OCI-LY7 (cell line): ENCODE results near the gene LRRC26. TPM values are rescaled to one million over a fixed set of nuclear protein-coding genes. Genes with fewer than 3 reads are reported as not detected.

Experiments used
- BruUV-seq: library from RNA; stranded (reverse); fragments of 400-500 nt; replicated peaks from 2 replicates; lab custom pipeline; 2021; lab: Mats Ljungman, UMichigan
- CTCF ChIA-PET: fragments of 300-600 bp; sonication (Branson Sonifier 250); formaldehyde crosslinking; loops from one replicate; lab custom pipeline; 2022; ENCODE audit warnings: antibody characterized with exemption; ENCODE audit not compliant: unreplicated experiment; lab: Charles Lee
- POLR2A ChIA-PET: fragments of 300-600 bp; sonication (Branson Sonifier 250); formaldehyde crosslinking; loops from one replicate; lab custom pipeline; 2022; ENCODE audit warnings: antibody characterized with exemption; lab: Charles Lee
- DNase-seq: peaks from one replicate; pipeline ENCODE4 v3.0.0-alpha.2; 2015; ENCODE audit warnings: low spot score
- H2AFZ ChIP-seq: fragments of 200-600 bp; sonication (generic), shearing (Covaris generic); 2 replicates; pipeline ENCODE4 v1.6.1; 2014; ENCODE audit warnings: mild to moderate bottlenecking, antibody characterized with exemption, low read length, moderate library complexity
- H3K27ac ChIP-seq: fragments of 200-600 bp; sonication (generic); 2 replicates; pipeline ENCODE4 v1.5.1; 2014; ENCODE audit warnings: mixed run types, low read depth, mild to moderate bottlenecking, moderate library complexity, low read length, inconsistent platforms; ENCODE audit not compliant: poor library complexity, severe bottlenecking
- H3K36me3 ChIP-seq: fragments of 200-600 bp; sonication (generic); 2 replicates; pipeline ENCODE4 v1.6.1; 2014; ENCODE audit warnings: mild to moderate bottlenecking, antibody characterized with exemption, low read length, moderate library complexity, mixed read lengths; ENCODE audit not compliant: insufficient read depth
- H3K4me1 ChIP-seq: fragments of 200-600 bp; sonication (generic); 2 replicates; pipeline ENCODE4 v1.5.1; 2014; ENCODE audit warnings: mild to moderate bottlenecking, low read length; ENCODE audit not compliant: insufficient read depth, poor library complexity, severe bottlenecking
- H3K4me2 ChIP-seq: fragments of 200-600 bp; sonication (generic); 2 replicates; pipeline ENCODE4 v1.6.1; 2014; ENCODE audit warnings: mild to moderate bottlenecking, low read length
- H3K4me3 ChIP-seq: fragments of 200-600 bp; sonication (generic); 2 replicates; pipeline ENCODE4 v1.5.1; 2014; ENCODE audit warnings: mild to moderate bottlenecking, low read depth, low read length; ENCODE audit not compliant: poor library complexity, severe bottlenecking
- H3K79me2 ChIP-seq: fragments of 200-600 bp; sonication (generic); 2 replicates; pipeline ENCODE4 v1.6.1; 2016; ENCODE audit warnings: low read depth, mild to moderate bottlenecking, low read length, moderate library complexity, mixed read lengths; ENCODE audit not compliant: insufficient read depth
- H3K9me2 ChIP-seq: fragments of 200-600 bp; sonication (generic); 2 replicates; pipeline ENCODE4 v1.6.1; 2016; ENCODE audit warnings: mild to moderate bottlenecking, low read length, mixed read lengths; ENCODE audit not compliant: insufficient read depth
- H3K9me3 ChIP-seq: fragments of 200-600 bp; sonication (generic); 2 replicates; pipeline ENCODE4 v1.6.1; 2014; ENCODE audit warnings: mild to moderate bottlenecking, mixed run types, low read length, mixed read lengths
- H4K20me1 ChIP-seq: fragments of 200-600 bp; sonication (generic); 2 replicates; pipeline ENCODE4 v1.6.1; 2014; ENCODE audit warnings: mild to moderate bottlenecking, antibody characterized with exemption, low read length, moderate library complexity, mixed read lengths; ENCODE audit not compliant: insufficient read depth
- EZH2phosphoT487 ChIP-seq: fragments of 200-600 bp; sonication (generic); IDR thresholded peaks from 2 replicates; pipeline ENCODE4 v1.6.1; 2018; ENCODE audit warnings: low read depth, borderline replicate concordance, mild to moderate bottlenecking, mixed run types, antibody characterized with exemption, low read length, moderate library complexity, mixed read lengths
- intact Hi-C: fragments of 100-400 bp; cut with micrococcal nuclease; formaldehyde crosslinking; loops from one replicate; pipeline ENCODE4 v1.10.0; 2022; ENCODE audit not compliant: unreplicated experiment
- total RNA-seq, 2 experiments: library from RNA; depleted of rRNA in 1 of 2; stranded (reverse); fragments of >200 nt in 1 of 2; shearing (Covaris generic) in 1 of 2; gene quantifications; 2 replicates each; pipeline ENCODE4 v1.2.3, GENCODE V29; 2014 to 2022
- TF ChIP-seq, protein P1 (sequence below): fragments of 200-600 bp; sonication (generic); conservative IDR thresholded peaks from 2 replicates; pipeline ENCODE4 v1.5.1; 2014; ENCODE audit warnings: mild to moderate bottlenecking, antibody characterized with exemption, low read length, moderate library complexity, mixed read lengths

Gene LRRC26
- total RNA-seq, 2 experiments from 2014 or later, result not detected

DNA sequence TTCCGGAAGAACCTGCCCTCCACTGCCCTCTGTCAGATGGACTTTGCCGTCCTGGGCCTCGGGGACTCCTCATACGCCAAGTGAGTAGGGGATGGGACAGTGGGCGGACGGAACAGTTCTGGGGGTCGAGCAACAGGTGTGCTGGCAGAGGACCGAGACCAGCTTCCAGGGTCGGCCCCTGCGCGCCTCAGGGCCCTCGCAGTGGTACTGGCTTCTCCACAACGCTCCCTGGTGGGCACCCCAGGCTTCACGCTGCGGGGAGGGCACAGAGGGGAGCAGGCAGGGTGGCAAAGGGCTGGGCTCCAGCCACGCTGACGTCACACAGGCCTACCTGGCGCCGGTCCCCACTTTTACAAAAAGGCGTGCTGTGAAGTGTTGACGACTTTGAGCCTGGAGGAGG is 42.7 kb upstream of the LRRC26 start:
- H3K27ac ChIP-seq, result no peak overlapping the region
- no TSS peak for BruUV-seq
- H4K20me1 ChIP-seq, result no peaks in the 10 kb centered on the region
- POLR2A ChIA-PET, result no interaction called here
- H3K9me2 ChIP-seq, result no peaks in the 10 kb centered on the region
- H3K4me1 ChIP-seq, result no peaks in the 10 kb centered on the region
- intact Hi-C loops, result no loop called here
- peaks cover 61% of the 10 kb centered on the region for H3K36me3 ChIP-seq
- DNase-seq, result no peak
- no peak overlapping the region for H2AFZ ChIP-seq
- CTCF ChIA-PET, result no interaction called here
- TF ChIP-seq, protein P1, sequence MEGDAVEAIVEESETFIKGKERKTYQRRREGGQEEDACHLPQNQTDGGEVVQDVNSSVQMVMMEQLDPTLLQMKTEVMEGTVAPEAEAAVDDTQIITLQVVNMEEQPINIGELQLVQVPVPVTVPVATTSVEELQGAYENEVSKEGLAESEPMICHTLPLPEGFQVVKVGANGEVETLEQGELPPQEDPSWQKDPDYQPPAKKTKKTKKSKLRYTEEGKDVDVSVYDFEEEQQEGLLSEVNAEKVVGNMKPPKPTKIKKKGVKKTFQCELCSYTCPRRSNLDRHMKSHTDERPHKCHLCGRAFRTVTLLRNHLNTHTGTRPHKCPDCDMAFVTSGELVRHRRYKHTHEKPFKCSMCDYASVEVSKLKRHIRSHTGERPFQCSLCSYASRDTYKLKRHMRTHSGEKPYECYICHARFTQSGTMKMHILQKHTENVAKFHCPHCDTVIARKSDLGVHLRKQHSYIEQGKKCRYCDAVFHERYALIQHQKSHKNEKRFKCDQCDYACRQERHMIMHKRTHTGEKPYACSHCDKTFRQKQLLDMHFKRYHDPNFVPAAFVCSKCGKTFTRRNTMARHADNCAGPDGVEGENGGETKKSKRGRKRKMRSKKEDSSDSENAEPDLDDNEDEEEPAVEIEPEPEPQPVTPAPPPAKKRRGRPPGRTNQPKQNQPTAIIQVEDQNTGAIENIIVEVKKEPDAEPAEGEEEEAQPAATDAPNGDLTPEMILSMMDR, result 0 out of 2 replicates have a peak, but pooled peaks have one; percentile 35
- no peak for TF ChIP-seq EZH2phosphoT487
- H3K4me2 ChIP-seq, result no peak overlapping the region
- no peaks in the 10 kb centered on the region for H3K9me3 ChIP-seq
- no peak overlapping the region for H3K4me3 ChIP-seq
- 0 out of 2 replicates have a peak, but pooled peaks cover 1% of the 10 kb centered on the region for H3K79me2 ChIP-seq

DNA sequence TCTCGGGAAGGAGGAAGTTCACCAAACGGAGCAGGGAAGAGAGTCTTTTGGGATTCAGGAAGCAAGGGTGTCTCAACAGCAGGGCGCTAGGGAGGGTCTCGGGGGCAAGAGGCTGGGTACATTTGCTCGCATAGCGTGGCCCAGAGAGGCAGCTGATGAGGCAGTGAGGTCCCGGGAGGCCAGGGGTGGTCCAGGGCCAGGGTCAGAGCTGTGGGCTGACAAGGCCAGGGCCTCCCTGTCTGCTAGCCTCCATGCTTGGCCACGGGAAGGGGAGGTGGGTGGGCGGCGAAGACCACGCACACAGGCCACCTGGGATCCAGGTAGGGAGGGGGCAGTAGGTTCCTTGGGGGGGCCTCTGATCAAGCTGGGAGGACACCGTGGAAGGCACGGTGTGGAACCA is 41.7 kb upstream of the LRRC26 start:
- no peaks in the 10 kb centered on the region for H4K20me1 ChIP-seq
- no peak overlapping the region for H3K4me3 ChIP-seq
- peaks cover 11% of the 10 kb centered on the region for H3K79me2 ChIP-seq
- CTCF ChIA-PET, result no interaction called here
- intact Hi-C loops, result no loop called here
- TF ChIP-seq, protein P1, result no peak
- TF ChIP-seq EZH2phosphoT487, result no peak
- no peak overlapping the region for H3K4me2 ChIP-seq
- no peak overlapping the region for H3K27ac ChIP-seq
- peaks cover 7% of the 10 kb centered on the region for H3K4me1 ChIP-seq
- H2AFZ ChIP-seq, result no peak overlapping the region
- BruUV-seq, result no TSS peak
- peaks cover 61% of the 10 kb centered on the region for H3K36me3 ChIP-seq
- DNase-seq, result no peak
- POLR2A ChIA-PET, result no interaction called here
- H3K9me2 ChIP-seq, result no peaks in the 10 kb centered on the region
- no peaks in the 10 kb centered on the region for H3K9me3 ChIP-seq

DNA sequence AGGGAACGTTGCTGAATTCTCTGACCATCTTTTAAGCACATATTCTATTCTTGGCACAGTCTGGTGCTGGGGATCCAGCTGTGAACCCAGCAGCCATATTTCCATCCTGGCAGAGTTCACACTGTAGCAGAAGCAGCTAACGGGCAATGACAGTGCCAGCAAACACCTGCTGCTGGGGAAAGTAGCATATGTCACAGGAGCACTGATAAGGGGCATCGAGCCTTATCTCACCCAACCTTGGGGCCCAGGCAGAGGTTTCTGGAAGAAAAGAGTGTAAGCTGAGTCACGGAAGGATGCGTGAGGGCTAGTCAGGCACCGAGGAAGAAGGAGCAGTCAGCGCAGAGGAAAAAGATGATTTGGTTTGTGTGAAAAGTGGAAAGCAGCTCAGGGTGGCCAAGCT is 36.8 kb upstream of the LRRC26 start:
- Histone ChIP-seq H2AFZ (no peak overlapping the region), H3K27ac (no peak overlapping the region), H3K4me1 (peaks cover 42% of the 10 kb centered on the region), H4K20me1 (peaks cover 14% of the 10 kb centered on the region; the same call in 1 of the 2 replicates), H3K9me2 (no peaks in the 10 kb centered on the region), H3K9me3 (no peaks in the 10 kb centered on the region), H3K79me2 (peaks cover 57% of the 10 kb centered on the region), H3K4me3 (peak overlapping the region; percentile 92), H3K36me3 (peaks cover 38% of the 10 kb centered on the region), H3K4me2 (peak overlapping the region; percentile 97)
- intact Hi-C loops, result no loop called here
- ChIA-PET POLR2A (no interaction called here), CTCF (interaction anchor here (0.5 kb wide), 1 partner anchor 15 kb away, joined by 6 read pairs; no protein-coding TSS in a partner anchor)
- no TSS peak for BruUV-seq
- TF ChIP-seq, protein P1, result no peak
- TF ChIP-seq EZH2phosphoT487, result no peak
- DNase-seq, result no peak
